ENCODE measurements around the gene ANO7.

ANO7 gene

DNA sequence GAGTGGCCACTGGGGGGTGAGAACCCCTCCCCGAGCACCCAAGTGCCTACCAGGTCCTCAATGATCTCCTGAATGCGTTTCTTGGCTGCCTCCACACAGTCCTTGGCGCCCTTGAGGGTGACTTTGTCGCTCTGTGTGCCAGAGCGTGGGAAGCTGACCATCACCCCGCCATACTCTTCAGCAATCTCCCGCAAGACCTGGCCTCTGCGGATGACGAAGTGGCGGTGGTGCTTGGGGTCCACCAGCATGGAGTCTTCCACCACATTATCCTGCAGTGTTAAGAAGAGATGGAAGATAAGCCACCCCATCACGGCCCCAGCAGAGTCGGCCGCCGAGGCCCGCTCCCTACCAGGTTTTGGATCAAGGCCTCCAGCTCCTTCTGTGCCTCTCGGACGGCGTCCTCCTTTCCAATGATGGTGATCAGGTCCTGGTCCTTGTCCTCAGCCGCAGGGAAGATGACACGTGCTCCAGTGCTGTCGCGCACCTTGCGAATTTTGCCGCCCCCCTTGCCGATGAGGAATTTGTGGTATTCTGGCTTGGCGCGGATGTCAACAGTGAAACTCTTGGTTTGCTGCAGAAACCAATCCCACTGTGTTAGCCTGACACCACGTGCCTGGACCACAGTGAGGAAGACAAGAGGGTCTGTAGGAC, 51.2 kb downstream of the ANO7 start:
- Histone ChIP-seq H3K27ac (ENCODE audit: low read length) (no peak overlapping the region), H3K4me2 (ENCODE audit: insufficient read depth, low read length) (no peak overlapping the region), H3K9ac (ENCODE audit: low read depth, low read length) (no peak overlapping the region), H3K9me3 (ENCODE audit: insufficient read depth, low read length, severe bottlenecking) (no peaks in the 10 kb centered on the region), H3K36me3 (ENCODE audit: insufficient read depth, low read length) (peaks cover 98% of the 10 kb centered on the region), H3K79me2 (ENCODE audit: insufficient read depth, low read length) (no peaks in the 10 kb centered on the region), H4K20me1 (ENCODE audit: insufficient read depth, low read length) (peaks cover 9% of the 10 kb centered on the region; the same call in 1 of the 2 replicates), H3K4me3 (ENCODE audit: low read depth in 1 of 2, low read length in 2 of 2) (no peak overlapping the region), H2AFZ (ENCODE audit: low read depth, low read length) (no peak overlapping the region), H3K27me3 (ENCODE audit: insufficient read depth, low read length, poor library complexity) (no peaks in the 10 kb centered on the region), H3K4me1 (ENCODE audit: insufficient read depth, low read length) (no peaks in the 10 kb centered on the region)
- DNase-seq (no peak), ATAC-seq (ENCODE audit: insufficient read depth, low read depth) (no peak)
- TF ChIP-seq EZH2 (IDR thresholded peaks at IDR 0.05; ENCODE audit: borderline replicate concordance, low read depth, low read length, severe bottlenecking), result no peak
- TF ChIP-seq, protein P1, sequence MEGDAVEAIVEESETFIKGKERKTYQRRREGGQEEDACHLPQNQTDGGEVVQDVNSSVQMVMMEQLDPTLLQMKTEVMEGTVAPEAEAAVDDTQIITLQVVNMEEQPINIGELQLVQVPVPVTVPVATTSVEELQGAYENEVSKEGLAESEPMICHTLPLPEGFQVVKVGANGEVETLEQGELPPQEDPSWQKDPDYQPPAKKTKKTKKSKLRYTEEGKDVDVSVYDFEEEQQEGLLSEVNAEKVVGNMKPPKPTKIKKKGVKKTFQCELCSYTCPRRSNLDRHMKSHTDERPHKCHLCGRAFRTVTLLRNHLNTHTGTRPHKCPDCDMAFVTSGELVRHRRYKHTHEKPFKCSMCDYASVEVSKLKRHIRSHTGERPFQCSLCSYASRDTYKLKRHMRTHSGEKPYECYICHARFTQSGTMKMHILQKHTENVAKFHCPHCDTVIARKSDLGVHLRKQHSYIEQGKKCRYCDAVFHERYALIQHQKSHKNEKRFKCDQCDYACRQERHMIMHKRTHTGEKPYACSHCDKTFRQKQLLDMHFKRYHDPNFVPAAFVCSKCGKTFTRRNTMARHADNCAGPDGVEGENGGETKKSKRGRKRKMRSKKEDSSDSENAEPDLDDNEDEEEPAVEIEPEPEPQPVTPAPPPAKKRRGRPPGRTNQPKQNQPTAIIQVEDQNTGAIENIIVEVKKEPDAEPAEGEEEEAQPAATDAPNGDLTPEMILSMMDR (IDR thresholded peaks at IDR 0.05; ENCODE audit: borderline replicate concordance, extremely low read depth, low read length, poor library complexity, severe bottlenecking), result no peak

DNA sequence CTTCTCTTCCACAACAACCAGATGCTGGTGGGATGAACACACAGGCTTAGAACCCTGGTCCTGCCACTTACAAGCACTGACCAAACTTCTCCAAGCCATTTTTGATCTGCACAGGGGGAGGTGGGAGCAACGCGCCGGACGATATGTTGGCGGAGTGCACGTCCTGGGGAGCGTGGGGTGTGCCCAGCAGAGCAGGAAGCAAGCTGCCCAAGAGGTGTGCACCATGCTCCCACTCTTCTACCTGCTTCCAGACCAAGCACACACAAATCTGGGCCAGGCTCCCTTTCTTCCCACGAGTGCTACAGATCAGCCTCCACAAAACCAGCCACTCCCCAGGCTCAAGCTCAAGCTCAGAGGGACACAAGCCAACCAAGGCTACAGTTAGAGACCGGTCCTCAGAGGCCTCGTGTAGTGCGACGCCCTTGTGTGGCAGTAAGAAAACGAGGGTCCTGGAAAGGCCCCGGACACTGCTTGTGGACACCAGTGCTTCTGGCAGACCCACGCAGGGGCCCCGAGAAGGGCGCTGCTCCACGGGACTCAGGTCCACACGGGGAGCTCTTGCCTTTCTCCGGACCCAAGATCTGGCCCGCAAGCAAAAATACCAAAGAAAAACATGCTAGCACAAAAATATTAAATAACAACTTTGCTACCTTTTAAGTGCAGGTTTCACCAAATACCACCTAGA, 52.0 kb downstream of the ANO7 start:
- Histone ChIP-seq H3K79me2 (ENCODE audit: insufficient read depth, low read length) (no peaks in the 10 kb centered on the region), H3K4me1 (ENCODE audit: insufficient read depth, low read length) (no peaks in the 10 kb centered on the region), H3K4me2 (ENCODE audit: insufficient read depth, low read length) (no peak overlapping the region), H3K9me3 (ENCODE audit: insufficient read depth, low read length, severe bottlenecking) (no peaks in the 10 kb centered on the region), H2AFZ (ENCODE audit: low read depth, low read length) (no peak overlapping the region), H3K27me3 (ENCODE audit: insufficient read depth, low read length, poor library complexity) (no peaks in the 10 kb centered on the region), H3K9ac (ENCODE audit: low read depth, low read length) (no peak overlapping the region), H3K27ac (ENCODE audit: low read length) (no peak overlapping the region), H4K20me1 (ENCODE audit: insufficient read depth, low read length) (0 out of 2 replicates have a peak, but pooled peaks cover 9% of the 10 kb centered on the region), H3K4me3 (ENCODE audit: low read depth in 1 of 2, low read length in 2 of 2) (no peak overlapping the region), H3K36me3 (ENCODE audit: insufficient read depth, low read length) (peaks cover 97% of the 10 kb centered on the region)
- TF ChIP-seq, protein P1 (IDR thresholded peaks at IDR 0.05; ENCODE audit: borderline replicate concordance, extremely low read depth, low read length, poor library complexity, severe bottlenecking), result no peak
- TF ChIP-seq EZH2 (IDR thresholded peaks at IDR 0.05; ENCODE audit: borderline replicate concordance, low read depth, low read length, severe bottlenecking), result no peak
- DNase-seq, result no peak
- no peak for ATAC-seq (ENCODE audit: insufficient read depth, low read depth)

DNA sequence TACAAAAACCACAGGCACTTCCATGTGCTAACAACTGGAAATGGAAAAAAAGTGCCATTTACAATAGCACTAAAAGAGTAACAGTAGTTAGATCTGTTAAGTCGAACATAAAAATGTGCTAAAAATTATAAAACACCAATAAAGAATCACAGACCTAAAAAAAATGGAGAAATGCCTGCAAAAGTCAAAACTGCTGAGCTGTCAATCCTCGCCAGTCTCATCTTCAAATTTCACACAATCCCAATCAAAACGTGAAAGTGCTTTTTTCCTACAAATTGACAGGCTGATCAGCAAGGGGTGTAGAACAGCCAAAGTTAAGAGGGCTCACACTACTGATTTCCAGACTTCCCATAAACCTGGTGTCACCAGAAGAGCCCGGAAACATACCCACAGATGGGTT, 53.2 kb downstream of the ANO7 start:
- ATAC-seq (ENCODE audit: insufficient read depth, low read depth) (no peak), DNase-seq (no peak)
- H3K4me3 ChIP-seq (ENCODE audit: low read depth in 1 of 2, low read length in 2 of 2), result no peak overlapping the region
- H3K27me3 ChIP-seq (ENCODE audit: insufficient read depth, low read length, poor library complexity), result no peaks in the 10 kb centered on the region
- H3K4me2 ChIP-seq (ENCODE audit: insufficient read depth, low read length), result no peak overlapping the region
- 0 out of 2 replicates have a peak, but pooled peaks cover 4% of the 10 kb centered on the region for H4K20me1 ChIP-seq (ENCODE audit: insufficient read depth, low read length)
- no peak overlapping the region for H3K9ac ChIP-seq (ENCODE audit: low read depth, low read length)
- no peak overlapping the region for H3K27ac ChIP-seq (ENCODE audit: low read length)
- no peak overlapping the region for H2AFZ ChIP-seq (ENCODE audit: low read depth, low read length)
- peaks cover 97% of the 10 kb centered on the region for H3K36me3 ChIP-seq (ENCODE audit: insufficient read depth, low read length)
- H3K4me1 ChIP-seq (ENCODE audit: insufficient read depth, low read length), result no peaks in the 10 kb centered on the region
- H3K9me3 ChIP-seq (ENCODE audit: insufficient read depth, low read length, severe bottlenecking), result no peaks in the 10 kb centered on the region
- H3K79me2 ChIP-seq (ENCODE audit: insufficient read depth, low read length), result no peaks in the 10 kb centered on the region
- TF ChIP-seq, protein P1 (IDR thresholded peaks at IDR 0.05; ENCODE audit: borderline replicate concordance, extremely low read depth, low read length, poor library complexity, severe bottlenecking), result no peak
- TF ChIP-seq EZH2 (IDR thresholded peaks at IDR 0.05; ENCODE audit: borderline replicate concordance, low read depth, low read length, severe bottlenecking), result no peak

All from DND-41 (cell line).